HG03139 (cell line): ENCODE results near the gene WDR38.

Experiments
- ATAC-seq: cut with Tn5 transposase; IDR thresholded peaks from one replicate; pipeline ENCODE4 v1.9.1; 2021; ENCODE audit not compliant: unreplicated experiment

WDR38 gene

DNA sequence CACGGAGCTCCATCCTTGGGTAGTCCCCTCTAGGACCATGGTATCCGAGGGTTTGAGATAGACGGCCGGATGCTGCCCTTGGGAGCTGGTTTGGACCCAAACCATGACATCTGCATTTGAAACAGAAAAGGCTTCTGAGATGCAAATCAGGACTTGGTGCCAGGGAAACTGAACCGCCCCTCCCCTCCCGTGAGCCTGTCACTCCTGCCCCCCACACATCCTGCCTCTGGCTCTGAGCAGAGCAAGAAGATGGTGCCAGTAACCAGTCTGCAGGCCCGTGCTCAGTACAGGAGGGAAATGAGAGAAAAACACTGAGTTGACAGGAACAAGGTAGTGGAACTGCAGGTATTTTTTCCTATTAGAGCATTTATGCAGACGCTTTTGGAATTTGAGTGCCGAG is 27.2 kb downstream of the WDR38 start:
- ATAC-seq, result no peak

DNA sequence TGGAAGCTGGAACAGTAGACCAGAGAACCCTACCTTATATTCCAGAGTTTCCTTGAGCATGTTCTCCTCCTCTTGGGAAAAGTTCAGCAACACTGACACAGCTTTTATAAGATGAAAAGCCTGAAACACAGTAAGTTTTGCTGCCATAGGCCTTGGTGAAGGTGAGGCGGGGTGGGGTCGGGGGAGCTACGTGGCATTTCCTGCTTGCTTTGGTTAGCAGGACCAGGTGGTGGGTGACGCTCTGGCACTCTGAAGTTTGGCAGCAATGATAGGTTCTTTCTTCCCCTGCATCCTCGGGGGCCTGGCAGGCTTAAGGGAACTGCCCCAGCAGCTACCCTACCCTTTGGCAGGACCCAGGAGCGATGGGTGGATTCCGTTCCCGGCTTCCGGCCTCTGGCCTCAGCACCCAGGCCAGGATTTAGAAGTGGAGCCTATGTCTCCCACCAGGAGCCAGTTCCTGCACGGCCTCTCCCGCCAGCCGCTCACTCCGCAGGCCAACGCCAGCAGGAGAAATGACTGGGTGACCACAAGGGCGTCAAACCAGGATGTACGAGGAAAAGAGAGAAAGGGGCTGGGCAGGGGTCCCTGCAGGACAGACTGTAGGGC is 28.0 kb downstream of the WDR38 start:
- ATAC-seq, result no peak

DNA sequence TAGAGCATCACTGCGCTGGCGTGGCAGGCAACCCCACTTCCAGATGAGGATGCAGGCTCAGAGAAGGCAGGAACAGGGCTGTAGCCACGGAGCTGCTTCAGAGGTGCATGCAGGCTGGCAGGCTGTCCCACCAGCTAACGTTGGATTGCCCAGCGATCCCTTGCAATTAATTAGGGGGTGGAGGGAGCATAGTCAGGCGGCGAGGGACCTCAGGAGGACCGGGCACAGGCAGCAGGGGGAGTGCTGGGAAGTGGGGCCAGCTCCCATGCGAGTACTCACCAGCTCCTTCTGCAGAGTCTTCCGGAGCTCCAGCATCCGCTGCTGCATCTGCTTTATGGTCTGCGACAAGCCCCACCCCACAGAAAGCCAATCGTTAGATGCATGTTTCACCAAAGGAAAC is 29.0 kb downstream of the WDR38 start:
- no peak for ATAC-seq

DNA sequence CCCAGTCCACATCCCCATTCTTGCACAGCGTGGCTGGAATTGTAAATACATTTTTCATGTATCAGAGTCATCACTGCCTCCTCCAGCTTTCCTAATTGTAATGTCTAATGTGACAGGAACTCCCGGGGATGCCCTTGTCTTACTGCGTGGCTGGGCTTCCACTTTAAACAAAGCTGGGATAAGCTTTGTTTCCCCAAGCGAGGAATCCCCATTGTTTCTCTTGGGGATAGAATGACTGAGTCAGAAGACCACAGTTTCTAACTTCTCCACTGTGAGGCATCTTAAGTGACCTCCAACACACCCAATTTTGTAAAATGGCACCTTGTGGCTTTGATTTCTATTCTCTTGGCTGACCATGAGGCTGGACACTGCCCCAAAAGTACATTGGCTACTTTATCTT is 31.1 kb downstream of the WDR38 start:
- ATAC-seq, result no peak

- no peak for ATAC-seq
Observed at GRCh38 chr9:124885551-124885950, 32.3 kb downstream of the WDR38 start.

DNA sequence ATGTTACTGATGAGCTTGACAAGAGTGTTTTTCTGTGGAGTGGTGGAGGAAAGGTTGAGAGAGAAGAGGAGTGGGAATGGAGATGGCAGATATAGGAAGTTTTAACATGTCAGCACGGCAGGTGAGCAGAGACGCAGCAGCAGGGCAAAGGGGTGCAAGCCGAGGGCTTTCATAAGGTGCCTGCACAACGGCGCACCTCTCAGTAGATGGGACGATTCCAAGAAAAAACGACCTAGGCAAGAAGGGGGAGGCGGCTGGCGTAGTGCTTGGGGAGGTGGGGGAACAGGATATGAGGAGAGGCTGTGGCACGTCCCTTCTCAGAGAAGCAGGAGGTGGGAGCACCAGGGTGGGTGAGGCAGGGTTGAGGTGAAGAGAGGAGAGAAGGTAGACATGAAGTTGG is 33.2 kb downstream of the WDR38 start:
- ATAC-seq, result no peak

GRCh38 chr9:124886866-124887492 is 33.7 kb downstream of the WDR38 start:
- no peak for ATAC-seq

- ATAC-seq, result no peak
Observed at GRCh38 chr9:124887832-124888231, 34.6 kb downstream of the WDR38 start.

GRCh38 chr9:124889006-124889405 is 35.7 kb downstream of the WDR38 start:
- no peak for ATAC-seq

- no peak for ATAC-seq
Observed at GRCh38 chr9:124890179-124890578, 36.9 kb downstream of the WDR38 start.

DNA sequence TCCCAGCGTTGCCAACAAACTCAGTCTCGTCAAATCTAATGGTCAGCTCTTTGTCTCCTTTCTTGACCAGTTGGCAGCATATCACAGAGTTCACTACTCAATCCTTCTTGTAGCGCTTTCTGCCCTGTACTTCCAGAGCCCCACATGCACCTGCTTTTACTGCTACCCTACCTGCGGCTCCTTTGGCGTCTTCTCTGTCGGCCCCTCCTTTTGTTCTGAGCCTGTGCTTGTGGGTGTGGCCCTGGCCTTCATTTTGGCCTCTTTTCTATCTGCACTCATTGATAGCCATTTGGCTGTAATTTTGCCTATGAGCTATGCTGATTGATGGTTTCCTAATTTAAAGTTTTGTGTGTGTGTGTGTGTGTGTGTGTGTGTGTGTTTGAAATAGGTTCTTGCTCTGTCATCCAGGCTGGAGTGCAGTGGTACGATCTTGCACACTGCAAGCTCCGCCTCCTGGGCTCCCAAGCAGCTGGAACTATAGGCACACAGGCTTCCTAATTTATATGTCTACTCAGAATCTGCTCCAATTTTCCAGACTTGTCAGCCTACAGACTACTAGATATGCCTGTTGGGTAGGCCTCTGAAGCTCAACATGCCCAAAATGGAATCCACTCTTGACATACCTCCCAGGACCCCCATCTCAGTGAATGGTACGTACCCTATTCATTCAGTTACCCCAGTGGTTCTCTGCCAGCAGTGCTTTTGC is 40.9 kb downstream of the WDR38 start:
- no peak for ATAC-seq

DNA sequence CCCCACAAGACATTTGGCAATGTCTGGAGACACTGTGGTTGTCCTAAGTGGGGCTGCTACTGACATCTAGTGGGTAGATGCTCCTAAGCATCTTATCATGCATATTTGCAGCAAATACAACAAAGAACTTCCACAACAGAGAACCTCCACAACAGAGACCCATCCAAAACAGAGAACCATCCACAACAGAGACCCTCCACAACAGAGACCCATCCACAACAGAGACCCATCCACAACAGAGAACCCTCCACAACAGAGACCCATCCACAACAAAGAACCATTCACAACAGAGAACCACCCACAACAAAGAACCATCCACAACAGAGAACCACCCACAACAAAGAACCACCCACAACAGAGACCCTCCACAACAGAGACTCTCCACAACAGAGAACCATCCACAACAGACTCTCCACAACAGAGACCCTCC is 41.5 kb downstream of the WDR38 start:
- ATAC-seq, result no peak

DNA sequence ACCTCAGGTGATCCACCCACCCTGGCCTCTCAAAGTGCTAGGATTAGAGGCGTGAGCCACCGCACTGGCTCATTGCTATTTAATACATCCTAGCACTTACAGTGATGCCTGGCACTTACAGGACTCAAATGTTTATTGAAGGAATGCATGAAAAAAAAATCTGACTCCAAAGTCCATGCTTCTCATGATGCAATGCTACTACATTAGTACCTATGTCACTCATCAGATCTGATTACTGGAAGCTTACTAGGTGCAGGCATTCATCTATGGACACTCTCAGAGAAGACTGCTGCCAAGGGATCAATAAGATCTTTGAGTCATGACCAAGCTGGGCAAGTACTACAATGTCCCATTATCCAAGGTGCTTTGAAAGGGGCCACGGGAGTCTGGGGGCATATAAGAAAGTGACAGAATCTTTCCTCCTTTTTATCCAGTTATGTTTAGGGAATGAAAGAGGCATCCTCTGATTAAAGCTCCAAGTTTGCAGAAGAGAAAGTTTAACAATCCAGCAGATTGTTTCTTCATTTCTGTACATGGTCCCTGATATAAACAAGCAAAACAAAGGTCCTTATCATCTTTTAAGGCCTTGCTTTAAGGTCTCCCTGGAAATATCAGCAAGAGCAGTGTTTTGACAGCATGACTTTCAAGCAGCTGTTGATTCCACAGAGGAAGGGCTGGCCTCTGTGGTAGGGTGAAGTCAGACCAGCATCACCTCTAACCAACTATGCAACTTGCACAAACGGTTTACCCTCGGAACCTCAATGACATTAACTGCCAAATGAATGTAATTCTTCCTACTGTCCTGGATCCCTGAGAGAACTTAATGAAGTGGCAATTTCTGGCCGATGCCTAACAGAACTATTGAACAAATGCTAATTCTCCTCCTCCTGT is 44.6 kb downstream of the WDR38 start:
- no peak for ATAC-seq

GRCh38 chr9:124899845-124900244 is 46.6 kb downstream of the WDR38 start:
- ATAC-seq, result no peak

- no peak for ATAC-seq
Observed at GRCh38 chr9:124906966-124907365, 53.7 kb downstream of the WDR38 start.
